BJ (cell line): ENCODE data around the gene ATP13A3. TPM values are rescaled to one million over a fixed set of nuclear protein-coding genes. Genes with fewer than 3 reads are reported as not detected.

Experiments
- CTCF ChIA-PET: fragments of 350-600 bp; formaldehyde crosslinking; extraction: SDS; loops from one replicate; lab custom pipeline; 2021; ENCODE audit warnings: antibody characterized with exemption, inconsistent platforms; lab: Yijun Ruan, JAX
- POLR2A ChIA-PET: fragments of 300-600 bp; sonication (Branson Sonifier 250); formaldehyde crosslinking; extraction: SDS; loops from one replicate; lab custom pipeline; 2021; ENCODE audit warnings: antibody characterized with exemption; lab: Charles Lee
- DNase-seq: peaks from one replicate; pipeline ENCODE4 v3.0.0-alpha.2; 2011; ENCODE audit warnings: low read depth
- H3K27me3 ChIP-seq: 2 replicates; pipeline ENCODE4 v1.6.0; 2011; ENCODE audit warnings: low read length; ENCODE audit not compliant: control insufficient read depth, insufficient read depth
- H3K36me3 ChIP-seq: 2 replicates; pipeline ENCODE4 v1.5.1; 2011; ENCODE audit warnings: low read length; ENCODE audit not compliant: control insufficient read depth, insufficient read depth
- H3K4me3 ChIP-seq: 2 replicates; pipeline ENCODE4 v1.5.1; 2011; ENCODE audit warnings: low read depth, mild to moderate bottlenecking, control low read depth, low read length
- polyA plus RNA-seq: library from polyadenylated mRNA; depleted of rRNA; stranded (reverse); fragments of >200 nt; gene quantifications from 2 replicates; pipeline ENCODE4 v1.2.3, GENCODE V29; 2011
- TF ChIP-seq, protein P1 (sequence below): IDR thresholded peaks from 2 replicates; pipeline ENCODE4 v1.5.1; 2011; ENCODE audit warnings: low read depth, mild to moderate bottlenecking, control low read depth, inconsistent platforms, low read length, moderate library complexity; ENCODE audit not compliant: insufficient read depth

Gene ATP13A3
- polyA plus RNA-seq, 1 experiment = 47.1 TPM

DNA sequence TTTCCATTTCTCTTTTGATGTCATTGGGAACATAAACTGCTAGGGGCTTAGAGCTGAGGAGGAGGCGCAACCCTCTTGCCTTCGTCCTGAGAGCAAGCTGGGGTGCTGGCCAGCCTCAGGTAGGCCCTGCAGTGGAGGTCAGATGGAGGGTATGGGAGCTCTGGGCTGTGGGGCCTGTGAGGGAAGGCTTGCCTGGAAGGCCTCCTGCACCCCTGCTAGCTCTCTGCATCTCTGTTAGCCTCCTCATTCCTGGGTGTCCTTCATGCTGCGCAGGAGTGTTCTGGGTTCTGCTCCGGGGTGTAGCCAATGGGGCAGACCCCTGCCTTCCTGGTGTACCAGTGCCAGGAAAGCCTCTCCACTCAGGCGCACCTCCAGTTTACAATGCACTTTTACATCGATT lies 99.5 kb downstream of the ATP13A3 start:
- ChIA-PET POLR2A (no interaction called here), CTCF (interaction anchor here (0.6 to 1.7 kb wide), 5 partner anchors 9 to 54 kb away, joined by 3 to 11 read pairs (median 5); no protein-coding TSS in a partner anchor)
- Histone ChIP-seq H3K36me3 (no peaks in the 10 kb centered on the region), H3K27me3 (peaks cover 5% of the 10 kb centered on the region; the same call in 1 of the 2 replicates), H3K4me3 (no peak overlapping the region)
- no peak for DNase-seq
- TF ChIP-seq, protein P1, sequence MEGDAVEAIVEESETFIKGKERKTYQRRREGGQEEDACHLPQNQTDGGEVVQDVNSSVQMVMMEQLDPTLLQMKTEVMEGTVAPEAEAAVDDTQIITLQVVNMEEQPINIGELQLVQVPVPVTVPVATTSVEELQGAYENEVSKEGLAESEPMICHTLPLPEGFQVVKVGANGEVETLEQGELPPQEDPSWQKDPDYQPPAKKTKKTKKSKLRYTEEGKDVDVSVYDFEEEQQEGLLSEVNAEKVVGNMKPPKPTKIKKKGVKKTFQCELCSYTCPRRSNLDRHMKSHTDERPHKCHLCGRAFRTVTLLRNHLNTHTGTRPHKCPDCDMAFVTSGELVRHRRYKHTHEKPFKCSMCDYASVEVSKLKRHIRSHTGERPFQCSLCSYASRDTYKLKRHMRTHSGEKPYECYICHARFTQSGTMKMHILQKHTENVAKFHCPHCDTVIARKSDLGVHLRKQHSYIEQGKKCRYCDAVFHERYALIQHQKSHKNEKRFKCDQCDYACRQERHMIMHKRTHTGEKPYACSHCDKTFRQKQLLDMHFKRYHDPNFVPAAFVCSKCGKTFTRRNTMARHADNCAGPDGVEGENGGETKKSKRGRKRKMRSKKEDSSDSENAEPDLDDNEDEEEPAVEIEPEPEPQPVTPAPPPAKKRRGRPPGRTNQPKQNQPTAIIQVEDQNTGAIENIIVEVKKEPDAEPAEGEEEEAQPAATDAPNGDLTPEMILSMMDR = no peak

DNA sequence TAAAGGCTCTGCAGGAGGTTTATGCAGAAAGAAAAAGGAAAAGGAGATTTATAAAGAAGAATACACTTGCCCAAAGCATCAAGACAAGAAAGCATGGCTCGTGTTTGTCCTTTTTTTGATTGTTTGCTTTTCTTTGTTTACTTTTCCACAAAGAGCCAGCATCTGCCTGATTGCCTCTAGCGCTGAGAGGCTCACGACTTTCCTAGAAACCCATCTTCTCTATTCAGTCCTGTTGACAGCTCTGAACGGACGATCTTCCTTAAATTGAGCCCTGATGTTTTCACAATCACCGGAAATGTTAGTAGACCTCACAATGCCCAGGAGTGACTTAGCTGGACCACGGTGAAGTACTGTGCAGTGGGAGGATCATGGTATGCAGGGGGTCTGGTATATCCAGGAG lies 100.2 kb downstream of the ATP13A3 start:
- Histone ChIP-seq H3K4me3 (no peak overlapping the region), H3K27me3 (peaks cover 5% of the 10 kb centered on the region; the same call in 1 of the 2 replicates), H3K36me3 (no peaks in the 10 kb centered on the region)
- POLR2A ChIA-PET = no interaction called here
- CTCF ChIA-PET = interaction anchor here (0.6 to 1.7 kb wide), 5 partner anchors 10 to 53 kb away, joined by 3 to 11 read pairs (median 5); no protein-coding TSS in a partner anchor
- TF ChIP-seq, protein P1 = no peak
- DNase-seq = no peak

DNA sequence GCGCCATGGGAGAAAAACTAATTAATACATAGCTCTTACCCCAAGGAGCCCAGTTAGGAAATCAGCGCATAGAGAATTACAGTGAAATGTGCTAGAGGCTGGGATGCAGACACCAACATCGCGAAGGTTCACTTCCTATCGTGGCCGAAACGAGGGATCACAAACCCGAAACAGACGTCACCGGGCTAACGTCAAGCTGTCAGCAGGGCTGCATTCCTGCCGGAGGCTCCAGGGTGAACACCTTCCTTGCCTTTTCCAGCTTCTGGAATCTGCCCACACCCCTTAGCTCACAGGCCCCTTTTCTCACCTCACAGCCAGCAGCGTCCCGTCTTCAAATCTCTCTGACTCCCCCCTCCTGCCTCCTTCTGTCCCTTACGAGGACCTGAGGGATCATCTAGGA lies 100.7 kb downstream of the ATP13A3 start:
- POLR2A ChIA-PET = no interaction called here
- TF ChIP-seq, protein P1 = no peak
- CTCF ChIA-PET = interaction anchor here (0.9 to 1.7 kb wide), 4 partner anchors 10 to 53 kb away, joined by 3 to 11 read pairs (median 4); no protein-coding TSS in a partner anchor
- DNase-seq = no peak
- Histone ChIP-seq H3K36me3 (no peaks in the 10 kb centered on the region), H3K27me3 (peaks cover 5% of the 10 kb centered on the region; the same call in 1 of the 2 replicates), H3K4me3 (no peak overlapping the region)

DNA sequence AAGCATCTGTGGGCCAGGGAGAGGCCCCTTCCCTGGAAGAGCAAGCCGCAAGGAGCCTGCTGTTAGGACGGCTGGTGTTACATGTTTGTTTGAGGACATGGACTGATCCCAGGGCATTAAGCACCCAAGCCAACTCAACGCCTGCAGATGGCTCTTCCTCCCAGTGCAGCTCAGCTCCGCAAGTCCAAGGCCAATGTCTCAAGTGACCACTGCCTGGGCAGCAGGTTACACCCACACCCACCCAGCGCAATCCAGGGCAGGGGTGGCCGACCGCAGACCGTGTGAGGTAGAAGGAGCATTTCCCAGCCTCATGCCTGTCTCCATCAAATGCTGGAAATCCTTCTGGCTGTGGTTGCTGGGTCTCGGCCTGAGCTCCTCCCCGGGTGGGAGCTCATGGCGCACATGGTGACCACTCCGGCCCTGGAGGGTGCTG lies 102.2 kb downstream of the ATP13A3 start:
- peaks cover 8% of the 10 kb centered on the region for H3K27me3 ChIP-seq
- ChIA-PET CTCF (no interaction called here), POLR2A (no interaction called here)
- no peak overlapping the region for H3K4me3 ChIP-seq
- H3K36me3 ChIP-seq = no peaks in the 10 kb centered on the region
- TF ChIP-seq, protein P1 = no peak
- no peak for DNase-seq

DNA sequence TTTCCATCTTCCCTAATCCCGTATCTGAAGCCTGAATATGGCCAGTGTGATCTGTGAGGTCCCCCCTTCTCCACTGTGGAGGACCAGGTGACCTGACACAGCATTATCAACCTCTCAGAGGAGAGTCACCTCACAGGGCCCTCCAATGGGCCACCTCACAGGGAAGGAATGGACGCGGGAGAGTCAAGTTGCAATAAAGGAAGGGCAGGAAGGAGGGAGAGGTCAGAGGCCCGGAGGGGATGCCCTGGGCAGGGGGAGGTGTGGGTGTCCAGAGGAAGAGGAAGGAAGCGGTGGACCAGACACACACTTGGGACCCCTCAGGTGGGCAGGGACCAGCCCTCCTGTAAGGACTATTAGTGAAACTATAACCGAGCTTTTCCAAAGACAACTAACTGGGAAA lies 102.6 kb downstream of the ATP13A3 start:
- H3K4me3 ChIP-seq = no peak overlapping the region
- POLR2A ChIA-PET = no interaction called here
- no peaks in the 10 kb centered on the region for H3K36me3 ChIP-seq
- TF ChIP-seq, protein P1 = no peak
- CTCF ChIA-PET = no interaction called here
- no peak for DNase-seq
- peaks cover 9% of the 10 kb centered on the region for H3K27me3 ChIP-seq
